GM23338 (cell line): ENCODE measurements around the gene TSR1. TPM values are rescaled to one million over a fixed set of nuclear protein-coding genes. Genes with fewer than 3 reads are reported as not detected.

ENCODE experiments used
- ATAC-seq: fragments of 200-7000 bp; cut with Tn5 transposase; 3 replicates; pipeline ENCODE4 v1.9.1; 2020
- DNase-seq: peaks from one replicate; pipeline ENCODE4 v3.0.0-alpha.2; 2015; ENCODE audit warnings: low spot score
- H2AFZ ChIP-seq: fragments of 200-600 bp; sonication (generic); 2 replicates; pipeline ENCODE4 v1.8.0; 2016; ENCODE audit warnings: antibody characterized with exemption, mild to moderate bottlenecking, moderate library complexity
- H3F3A ChIP-seq: fragments of 200-600 bp; sonication (generic); replicated peaks from 2 replicates; pipeline ENCODE4 v1.8.0; 2017; ENCODE audit warnings: antibody characterized with exemption, mixed run types, low read depth
- H3K27ac ChIP-seq: fragments of 200-600 bp; sonication (generic); 2 replicates; pipeline ENCODE4 v1.6.1; 2016; ENCODE audit warnings: low read depth
- H3K27me3 ChIP-seq: fragments of 200-600 bp; sonication (generic); 2 replicates; pipeline ENCODE4 v1.8.0; 2016; ENCODE audit warnings: mild to moderate bottlenecking, mixed run types, moderate library complexity; ENCODE audit not compliant: insufficient read depth
- H3K36me3 ChIP-seq: fragments of 200-600 bp; sonication (generic); 2 replicates; pipeline ENCODE4 v1.8.0; 2016; ENCODE audit warnings: mild to moderate bottlenecking; ENCODE audit not compliant: insufficient read depth
- H3K4me1 ChIP-seq: fragments of 200-600 bp; sonication (generic); 2 replicates; pipeline ENCODE4 v1.8.0; 2016; ENCODE audit warnings: mild to moderate bottlenecking, moderate library complexity; ENCODE audit not compliant: insufficient read depth
- H3K4me2 ChIP-seq: fragments of 200-600 bp; sonication (generic); 2 replicates; pipeline ENCODE4 v1.7.1; 2017; ENCODE audit warnings: mixed run types
- H3K4me3 ChIP-seq: fragments of 200-600 bp; sonication (generic); 2 replicates; pipeline ENCODE4 v1.6.1; 2016; ENCODE audit warnings: mixed run types
- H3K79me2 ChIP-seq: fragments of 200-600 bp; sonication (generic); replicated peaks from 2 replicates; pipeline ENCODE4 v1.8.0; 2017; ENCODE audit warnings: mild to moderate bottlenecking; ENCODE audit not compliant: insufficient read depth
- H3K9me2 ChIP-seq: fragments of 200-600 bp; sonication (generic); 2 replicates; pipeline ENCODE4 v1.8.0; 2017; ENCODE audit not compliant: insufficient read depth
- H4K20me1 ChIP-seq: fragments of 200-600 bp; sonication (generic); replicated peaks from 2 replicates; pipeline ENCODE4 v1.8.0; 2017; ENCODE audit warnings: mild to moderate bottlenecking; ENCODE audit not compliant: insufficient read depth
- H3K27ac Mint-ChIP-seq: 2 replicates; pipeline ENCODE4 v1.8.0; 2020; ENCODE audit warnings: inconsistent platforms, mild to moderate bottlenecking, moderate library complexity, mixed read lengths
- H3K27me3 Mint-ChIP-seq: 3 replicates; pipeline ENCODE4 v1.8.0; 2022; ENCODE audit warnings: low read depth, mild to moderate bottlenecking, moderate library complexity, mixed read lengths, inconsistent platforms; ENCODE audit not compliant: insufficient read depth, poor library complexity
- H3K36me3 Mint-ChIP-seq: 3 replicates; pipeline ENCODE4 v1.8.0; 2021; ENCODE audit warnings: low read depth, mild to moderate bottlenecking, inconsistent platforms, moderate library complexity, mixed read lengths
- H3K4me1 Mint-ChIP-seq: 3 replicates; pipeline ENCODE4 v1.8.0; 2020; ENCODE audit warnings: mild to moderate bottlenecking, inconsistent platforms, mixed read lengths
- H3K4me3 Mint-ChIP-seq: 3 replicates; pipeline ENCODE4 v1.8.0; 2021; ENCODE audit warnings: moderate library complexity, mild to moderate bottlenecking, inconsistent platforms, mixed read lengths
- H3K9me3 Mint-ChIP-seq: 3 replicates; pipeline ENCODE4 v1.8.0; 2020; ENCODE audit warnings: moderate library complexity, mild to moderate bottlenecking, inconsistent platforms, mixed read lengths
- CTCF ChIP-seq, 2 experiments: fragments of 200-600 bp in 1 of 2; sonication (generic) in 1 of 2; conservative IDR thresholded peaks; 2 replicates each; pipeline versions ENCODE4 v1.5.1 to v1.6.1; 2016 to 2017; ENCODE audit warnings: antibody characterized with exemption in 2 of 2, low read depth in 2 of 2, mild to moderate bottlenecking in 2 of 2, moderate library complexity in 1 of 2
- EZH2phosphoT487 ChIP-seq: fragments of 200-600 bp; sonication (generic); IDR thresholded peaks from one replicate; pipeline ENCODE4 v1.8.1; 2018; ENCODE audit warnings: antibody characterized with exemption; ENCODE audit not compliant: unreplicated experiment
- POLR2AphosphoS5 ChIP-seq: IDR thresholded peaks from 2 replicates; pipeline ENCODE4 v1.6.1; 2016; ENCODE audit warnings: antibody characterized with exemption, low read depth
- ZNF114 ChIP-seq: fragments of 250-450 bp; sonication (Bioruptor Pico); IDR thresholded peaks from 2 replicates; pipeline ENCODE4 v1.5.0; 2020; ENCODE audit warnings: mild to moderate bottlenecking, moderate library complexity
- polyA plus RNA-seq: library from polyadenylated mRNA; unstranded; fragments of >200 nt; fragmentation: Nextera tagmentation; extraction: Ambion mirVana; gene quantifications from 2 replicates; pipeline ENCODE4 v1.2.1, GENCODE V29; 2016
- total RNA-seq: library from RNA; depleted of rRNA; stranded (reverse); fragments of >200 nt; shearing (Covaris generic); gene quantifications from 2 replicates; pipeline ENCODE4 v1.2.3, GENCODE V29; 2014
- TF ChIP-seq, protein P1 (sequence below): fragments of 250-450 bp; sonication (Bioruptor Pico); IDR thresholded peaks from 2 replicates; pipeline ENCODE4 v1.5.0; 2020; ENCODE audit warnings: mild to moderate bottlenecking, moderate library complexity

Gene TSR1
- total and polyA plus RNA-seq, 2 experiments from 2014 or later = 36.9 to 108 TPM

DNA sequence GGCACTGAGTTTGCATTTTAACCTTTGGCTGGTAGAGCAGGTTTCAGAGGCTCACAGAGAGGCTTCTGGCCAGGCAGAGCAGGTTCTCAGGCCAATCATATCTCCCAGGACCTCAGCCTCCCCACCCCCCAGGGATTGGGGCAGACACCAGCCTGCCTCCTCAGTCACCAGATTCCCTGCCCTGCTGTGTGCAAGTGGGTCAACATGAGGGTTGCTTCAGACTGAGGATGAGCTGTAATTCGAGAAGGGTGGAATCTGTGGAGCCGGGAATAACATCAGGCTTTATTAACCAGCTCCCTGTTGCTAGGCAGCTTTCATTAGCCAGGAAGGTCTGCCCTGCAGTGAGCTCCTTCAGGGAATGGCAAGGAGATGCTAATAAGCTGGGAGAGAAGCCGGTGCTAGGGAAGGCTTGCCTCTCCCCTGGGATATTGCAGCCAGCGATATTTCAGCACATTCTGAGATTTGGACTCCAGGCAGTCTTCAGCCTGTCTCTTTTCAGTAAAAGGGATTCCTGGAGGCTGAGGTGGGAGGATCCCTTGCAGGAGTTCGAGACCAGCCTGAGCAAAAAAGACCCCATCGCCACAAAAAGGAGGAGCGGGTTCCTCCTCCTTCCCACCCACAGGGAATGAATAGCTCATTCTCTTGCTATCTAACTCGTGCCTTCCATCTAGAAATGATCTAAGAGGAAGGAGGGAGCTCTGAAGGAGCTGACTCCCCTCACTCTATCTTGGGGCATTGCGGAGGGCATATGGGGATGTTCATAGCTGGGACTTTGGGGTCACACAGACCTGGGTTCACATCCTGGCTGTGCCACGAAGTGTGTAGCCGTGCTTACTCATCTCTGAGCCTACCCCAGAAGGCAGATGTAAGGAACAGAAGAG, 11.8 kb upstream of the TSR1 start:
- peak overlapping the region; percentile 53 for H3K4me2 ChIP-seq
- Mint-ChIP-seq H3K4me1 (peaks cover 35% of the 10 kb centered on the region), H3K27me3 (peaks cover 11% of the 10 kb centered on the region), H3K4me3 (peak overlapping the region; percentile 62), H3K27ac (peak overlapping the region; percentile 97), H3K9me3 (no peaks in the 10 kb centered on the region), H3K36me3 (peaks cover 11% of the 10 kb centered on the region; the same call in 2 of the 3 replicates)
- no peaks in the 10 kb centered on the region for H3K27me3 ChIP-seq
- H3K79me2 ChIP-seq = peaks cover 9% of the 10 kb centered on the region; the same call in 1 of the 2 replicates
- H3K27ac ChIP-seq = peak overlapping the region; percentile 92
- DNase-seq (peak; percentile 98), ATAC-seq (peak; percentile 93)
- H3F3A ChIP-seq = peaks cover 15% of the 10 kb centered on the region
- no peak for TF ChIP-seq CTCF (conservative IDR thresholded peaks at IDR 0.05; ENCODE audit: low read depth in 2 of 2)
- TF ChIP-seq POLR2AphosphoS5 = peak; percentile 57; the same call in 1 of the 2 replicates
- TF ChIP-seq EZH2phosphoT487 = no peak
- TF ChIP-seq, protein P1, sequence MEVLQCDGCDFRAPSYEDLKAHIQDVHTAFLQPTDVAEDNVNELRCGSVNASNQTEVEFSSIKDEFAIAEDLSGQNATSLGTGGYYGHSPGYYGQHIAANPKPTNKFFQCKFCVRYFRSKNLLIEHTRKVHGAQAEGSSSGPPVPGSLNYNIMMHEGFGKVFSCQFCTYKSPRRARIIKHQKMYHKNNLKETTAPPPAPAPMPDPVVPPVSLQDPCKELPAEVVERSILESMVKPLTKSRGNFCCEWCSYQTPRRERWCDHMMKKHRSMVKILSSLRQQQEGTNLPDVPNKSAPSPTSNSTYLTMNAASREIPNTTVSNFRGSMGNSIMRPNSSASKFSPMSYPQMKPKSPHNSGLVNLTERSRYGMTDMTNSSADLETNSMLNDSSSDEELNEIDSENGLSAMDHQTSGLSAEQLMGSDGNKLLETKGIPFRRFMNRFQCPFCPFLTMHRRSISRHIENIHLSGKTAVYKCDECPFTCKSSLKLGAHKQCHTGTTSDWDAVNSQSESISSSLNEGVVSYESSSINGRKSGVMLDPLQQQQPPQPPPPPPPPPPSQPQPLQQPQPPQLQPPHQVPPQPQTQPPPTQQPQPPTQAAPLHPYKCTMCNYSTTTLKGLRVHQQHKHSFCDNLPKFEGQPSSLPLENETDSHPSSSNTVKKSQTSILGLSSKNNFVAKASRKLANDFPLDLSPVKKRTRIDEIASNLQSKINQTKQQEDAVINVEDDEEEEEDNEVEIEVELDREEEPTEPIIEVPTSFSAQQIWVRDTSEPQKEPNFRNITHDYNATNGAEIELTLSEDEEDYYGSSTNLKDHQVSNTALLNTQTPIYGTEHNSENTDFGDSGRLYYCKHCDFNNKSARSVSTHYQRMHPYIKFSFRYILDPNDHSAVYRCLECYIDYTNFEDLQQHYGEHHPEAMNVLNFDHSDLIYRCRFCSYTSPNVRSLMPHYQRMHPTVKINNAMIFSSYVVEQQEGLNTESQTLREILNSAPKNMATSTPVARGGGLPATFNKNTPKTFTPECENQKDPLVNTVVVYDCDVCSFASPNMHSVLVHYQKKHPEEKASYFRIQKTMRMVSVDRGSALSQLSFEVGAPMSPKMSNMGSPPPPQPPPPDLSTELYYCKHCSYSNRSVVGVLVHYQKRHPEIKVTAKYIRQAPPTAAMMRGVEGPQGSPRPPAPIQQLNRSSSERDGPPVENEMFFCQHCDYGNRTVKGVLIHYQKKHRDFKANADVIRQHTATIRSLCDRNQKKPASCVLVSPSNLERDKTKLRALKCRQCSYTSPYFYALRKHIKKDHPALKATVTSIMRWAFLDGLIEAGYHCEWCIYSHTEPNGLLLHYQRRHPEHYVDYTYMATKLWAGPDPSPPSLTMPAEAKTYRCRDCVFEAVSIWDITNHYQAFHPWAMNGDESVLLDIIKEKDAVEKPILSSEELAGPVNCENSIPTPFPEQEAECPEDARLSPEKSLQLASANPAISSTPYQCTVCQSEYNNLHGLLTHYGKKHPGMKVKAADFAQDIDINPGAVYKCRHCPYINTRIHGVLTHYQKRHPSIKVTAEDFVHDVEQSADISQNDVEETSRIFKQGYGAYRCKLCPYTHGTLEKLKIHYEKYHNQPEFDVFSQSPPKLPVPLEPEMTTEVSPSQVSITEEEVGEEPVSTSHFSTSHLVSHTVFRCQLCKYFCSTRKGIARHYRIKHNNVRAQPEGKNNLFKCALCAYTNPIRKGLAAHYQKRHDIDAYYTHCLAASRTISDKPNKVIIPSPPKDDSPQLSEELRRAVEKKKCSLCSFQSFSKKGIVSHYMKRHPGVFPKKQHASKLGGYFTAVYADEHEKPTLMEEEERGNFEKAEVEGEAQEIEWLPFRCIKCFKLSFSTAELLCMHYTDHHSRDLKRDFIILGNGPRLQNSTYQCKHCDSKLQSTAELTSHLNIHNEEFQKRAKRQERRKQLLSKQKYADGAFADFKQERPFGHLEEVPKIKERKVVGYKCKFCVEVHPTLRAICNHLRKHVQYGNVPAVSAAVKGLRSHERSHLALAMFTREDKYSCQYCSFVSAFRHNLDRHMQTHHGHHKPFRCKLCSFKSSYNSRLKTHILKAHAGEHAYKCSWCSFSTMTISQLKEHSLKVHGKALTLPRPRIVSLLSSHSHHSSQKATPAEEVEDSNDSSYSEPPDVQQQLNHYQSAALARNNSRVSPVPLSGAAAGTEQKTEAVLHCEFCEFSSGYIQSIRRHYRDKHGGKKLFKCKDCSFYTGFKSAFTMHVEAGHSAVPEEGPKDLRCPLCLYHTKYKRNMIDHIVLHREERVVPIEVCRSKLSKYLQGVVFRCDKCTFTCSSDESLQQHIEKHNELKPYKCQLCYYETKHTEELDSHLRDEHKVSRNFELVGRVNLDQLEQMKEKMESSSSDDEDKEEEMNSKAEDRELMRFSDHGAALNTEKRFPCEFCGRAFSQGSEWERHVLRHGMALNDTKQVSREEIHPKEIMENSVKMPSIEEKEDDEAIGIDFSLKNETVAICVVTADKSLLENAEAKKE (CRISPR knock-in tag) = peak; percentile 47; the same call in 1 of the 2 replicates
- TF ChIP-seq ZNF114 = no peak
- H4K20me1 ChIP-seq = no peaks in the 10 kb centered on the region
- H3K36me3 ChIP-seq = no peaks in the 10 kb centered on the region
- H3K4me3 ChIP-seq = peak overlapping the region; percentile 37
- no peaks in the 10 kb centered on the region for H3K9me2 ChIP-seq
- H2AFZ ChIP-seq = no peak overlapping the region
- H3K4me1 ChIP-seq = peaks cover 17% of the 10 kb centered on the region
